ENCODE data around the gene RIOK3. TPM values are rescaled to one million over a fixed set of nuclear protein-coding genes. Genes with fewer than 3 reads are reported as not detected.
A peak's percentile ranks its signal among the peaks of the same experiment; 100 is the strongest.
"Not testable (repeated sequence)": the region's sequence is repeated elsewhere in the genome, so short reads cannot be mapped to it uniquely, and the experiment has no call there.

The RIOK3 gene
- total RNA-seq, 6 experiments from 2014 or later: 37.9 to 46.1 (median 42.4) TPM

- H3K27ac Mint-ChIP-seq: peak overlapping the region; percentile 86
- peaks cover 5% of the 10 kb centered on the region; the same call in 1 of the 2 replicates for H3K36me3 Mint-ChIP-seq (ENCODE audit: low read depth)
- peak overlapping the region; percentile 97 for H3K4me3 Mint-ChIP-seq
- H3K27me3 Mint-ChIP-seq (ENCODE audit: insufficient read depth): no peaks in the 10 kb centered on the region
- H3K9me3 Mint-ChIP-seq: no peaks in the 10 kb centered on the region
- no peak for TF ChIP-seq CTCF (IDR thresholded peaks at IDR 0.05)
- H3K4me1 Mint-ChIP-seq (ENCODE audit: low read depth): peaks cover 33% of the 10 kb centered on the region
- DNase-seq: no peak
These were observed 50.9 kb downstream of the RIOK3 start for GRCh38 chr18:23503963-23504344.

DNA sequence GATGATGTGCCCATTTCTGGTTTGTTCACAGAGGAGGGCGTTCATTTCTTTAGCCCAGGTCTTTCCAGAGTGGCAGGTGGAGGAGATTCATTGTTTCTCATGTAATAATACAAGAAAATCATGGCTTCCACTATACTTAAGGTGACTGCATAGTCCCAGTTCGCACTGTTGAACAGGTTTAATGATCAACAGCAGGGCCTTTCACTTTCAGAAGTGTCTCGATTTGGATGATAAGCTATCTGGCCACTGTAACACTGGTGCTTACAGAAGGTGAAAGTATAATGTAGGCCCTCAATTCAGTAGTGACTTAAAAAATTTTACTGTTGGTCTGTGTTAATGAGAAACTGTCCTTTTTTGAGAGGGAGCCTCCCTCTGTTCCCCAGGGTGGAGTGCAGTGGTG, 51.6 kb downstream of the RIOK3 start:
- peaks cover 25% of the 10 kb centered on the region for H3K4me1 Mint-ChIP-seq (ENCODE audit: low read depth)
- no peaks in the 10 kb centered on the region for H3K27me3 Mint-ChIP-seq (ENCODE audit: insufficient read depth)
- H3K4me3 Mint-ChIP-seq: peak overlapping the region; percentile 97
- H3K36me3 Mint-ChIP-seq (ENCODE audit: low read depth): peaks cover 5% of the 10 kb centered on the region; the same call in 1 of the 2 replicates
- DNase-seq: no peak
- no peak for TF ChIP-seq CTCF (IDR thresholded peaks at IDR 0.05)
- H3K9me3 Mint-ChIP-seq: no peaks in the 10 kb centered on the region
- no peak overlapping the region; the same call in 1 of the 2 replicates for H3K27ac Mint-ChIP-seq

DNA sequence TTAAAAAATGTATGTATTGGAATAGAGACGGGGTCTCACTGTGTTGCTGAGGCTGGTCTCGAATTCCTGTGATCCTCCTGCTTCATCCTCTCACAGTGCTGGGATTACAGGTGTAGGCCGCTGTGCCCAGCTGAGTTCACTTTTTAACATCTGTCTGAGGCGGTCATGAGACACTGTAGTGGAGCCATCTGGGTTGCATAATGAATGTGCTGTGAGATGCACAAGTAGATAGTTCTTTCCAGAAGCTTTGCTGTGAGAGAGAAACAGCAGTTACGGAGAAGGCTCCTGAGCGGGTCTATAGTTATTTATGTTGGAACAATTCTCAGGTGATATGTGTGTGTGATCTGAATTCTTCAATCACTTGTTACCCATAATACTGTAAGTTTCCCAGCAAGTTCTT, 53.3 kb downstream of the RIOK3 start:
- Mint-ChIP-seq H3K36me3 (ENCODE audit: low read depth) (peaks cover 15% of the 10 kb centered on the region), H3K27ac (no peak overlapping the region), H3K9me3 (no peaks in the 10 kb centered on the region), H3K27me3 (ENCODE audit: insufficient read depth) (no peaks in the 10 kb centered on the region), H3K4me3 (no peak overlapping the region), H3K4me1 (ENCODE audit: low read depth) (peaks cover 25% of the 10 kb centered on the region)
- DNase-seq: no peak
- no peak for TF ChIP-seq CTCF (IDR thresholded peaks at IDR 0.05)

- not testable (repeated sequence) for H3K4me3 Mint-ChIP-seq; H3K4me1 Mint-ChIP-seq (ENCODE audit: low read depth); H3K9me3 Mint-ChIP-seq; H3K27ac Mint-ChIP-seq; DNase-seq; H3K27me3 Mint-ChIP-seq (ENCODE audit: insufficient read depth)
- H3K36me3 Mint-ChIP-seq (ENCODE audit: low read depth): peaks cover 10% of the 10 kb centered on the region
These were observed 57.8 kb downstream of the RIOK3 start for GRCh38 chr18:23510923-23511322.

DNA sequence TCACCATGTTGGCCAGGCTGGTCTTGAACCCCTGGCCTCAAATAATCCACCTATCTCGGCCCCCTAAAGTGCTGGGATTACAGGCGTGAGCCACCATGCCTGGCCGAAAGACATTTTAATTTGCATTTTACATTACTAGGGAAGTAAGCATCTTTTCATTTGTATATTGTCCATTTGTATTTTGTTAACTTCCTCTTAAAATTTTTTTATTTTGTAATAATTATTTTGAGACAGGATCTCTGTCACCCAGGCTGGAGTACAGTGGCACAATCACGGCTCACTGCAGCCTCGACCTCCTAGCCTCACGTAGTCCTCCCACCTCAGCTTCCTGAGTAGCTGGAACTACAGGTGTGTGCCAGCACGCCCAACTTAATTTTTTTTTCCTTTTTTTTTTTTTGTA, 59.1 kb downstream of the RIOK3 start:
- H3K9me3 Mint-ChIP-seq; DNase-seq; H3K27me3 Mint-ChIP-seq (ENCODE audit: insufficient read depth); H3K27ac Mint-ChIP-seq; H3K4me3 Mint-ChIP-seq: not testable (repeated sequence)
- peaks cover 10% of the 10 kb centered on the region for H3K36me3 Mint-ChIP-seq (ENCODE audit: low read depth)
- peaks cover 13% of the 10 kb centered on the region for H3K4me1 Mint-ChIP-seq (ENCODE audit: low read depth)

GRCh38 chr18:23512641-23513040, 59.6 kb downstream of the RIOK3 start:
- no peak for DNase-seq
- peaks cover 12% of the 10 kb centered on the region for H3K36me3 Mint-ChIP-seq (ENCODE audit: low read depth)
- H3K4me1 Mint-ChIP-seq (ENCODE audit: low read depth): peaks cover 13% of the 10 kb centered on the region
- H3K27ac Mint-ChIP-seq: no peak overlapping the region; the same call in 1 of the 2 replicates
- no peaks in the 10 kb centered on the region for H3K9me3 Mint-ChIP-seq
- peaks cover 2% of the 10 kb centered on the region for H3K27me3 Mint-ChIP-seq (ENCODE audit: insufficient read depth)
- no peak for TF ChIP-seq CTCF (IDR thresholded peaks at IDR 0.05)
- no peak overlapping the region for H3K4me3 Mint-ChIP-seq

All from HFFc6 (cell line).